Subcutaneous abdominal adipose tissue (tissue), 5 donors: ENCODE measurements around the gene SLC16A7.

ENCODE experiments used
- H3K27ac ChIP-seq: one replicate; pipeline ENCODE4 v1.7.0; 2013; ENCODE audit warnings: low read depth, mild to moderate bottlenecking, inconsistent platforms, low read length, moderate library complexity
- H3K27me3 ChIP-seq, 5 donors: one replicate each; pipeline ENCODE4 v1.7.0; 2013; ENCODE audit warnings: low read length in 5 of 5, inconsistent platforms in 1 of 5; ENCODE audit not compliant: control insufficient read depth in 5 of 5, insufficient read depth in 4 of 5
- H3K36me3 ChIP-seq, 5 donors: one replicate each; pipeline ENCODE4 v1.7.0; 2013; ENCODE audit warnings: low read length in 5 of 5; ENCODE audit not compliant: control insufficient read depth in 5 of 5, insufficient read depth in 5 of 5
- H3K4me1 ChIP-seq, 5 donors: one replicate each; pipeline ENCODE4 v1.7.0; 2013; ENCODE audit warnings: low read length in 5 of 5, mild to moderate bottlenecking in 3 of 5, moderate library complexity in 1 of 5; ENCODE audit not compliant: control insufficient read depth in 5 of 5, insufficient read depth in 5 of 5
- H3K4me3 ChIP-seq, 5 donors: one replicate each; pipeline ENCODE4 v1.7.0; 2013; ENCODE audit warnings: low read length in 5 of 5, low read depth in 1 of 5
- H3K9ac ChIP-seq, 5 donors: one replicate each; pipeline ENCODE4 v1.7.0; 2013; ENCODE audit warnings: low read length in 5 of 5, mild to moderate bottlenecking in 4 of 5, moderate library complexity in 3 of 5
- H3K9me3 ChIP-seq, 5 donors: one replicate each; pipeline ENCODE4 v1.7.0; 2013; ENCODE audit warnings: low read length in 5 of 5; ENCODE audit not compliant: control insufficient read depth in 5 of 5
- donor health status: healthy.
- donor health status: healthy.
- donor health status: healthy.
- donor health status: healthy.
- donor health status: healthy.

The SLC16A7 gene

DNA sequence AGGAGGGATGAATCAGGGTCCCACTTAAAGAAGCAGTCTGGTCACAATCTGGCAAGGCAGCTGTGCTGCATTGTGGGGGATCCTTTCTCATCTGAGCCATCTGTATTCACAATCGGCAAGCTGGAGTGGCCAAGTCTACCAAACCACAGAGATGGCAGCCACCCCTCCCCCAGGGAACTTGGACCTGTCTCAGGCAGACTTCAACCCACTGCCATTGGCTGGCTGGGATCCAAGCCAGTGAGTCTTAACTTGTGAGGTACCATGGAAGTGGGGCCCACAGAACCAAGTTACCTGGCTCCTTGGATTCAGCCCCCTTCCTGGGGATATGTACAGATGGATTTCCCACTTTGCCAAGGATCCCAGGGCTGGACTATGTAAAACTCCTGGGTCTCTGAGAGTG, 196.8 kb downstream of the SLC16A7 start:
- H3K4me3 ChIP-seq = peak overlapping the region in 1 of 5 donors; percentile 13
- peaks cover 2 to 30% (median 20%) of the 10 kb centered on the region in 5 donors for H3K9me3 ChIP-seq
- no peaks in the 10 kb centered on the region for H3K27me3 ChIP-seq
- H3K36me3 ChIP-seq = peaks cover 4 to 21% (median 8%) of the 10 kb centered on the region in 5 donors
- H3K9ac ChIP-seq = no peak overlapping the region
- H3K27ac ChIP-seq = no peak overlapping the region
- no peaks in the 10 kb centered on the region for H3K4me1 ChIP-seq

DNA sequence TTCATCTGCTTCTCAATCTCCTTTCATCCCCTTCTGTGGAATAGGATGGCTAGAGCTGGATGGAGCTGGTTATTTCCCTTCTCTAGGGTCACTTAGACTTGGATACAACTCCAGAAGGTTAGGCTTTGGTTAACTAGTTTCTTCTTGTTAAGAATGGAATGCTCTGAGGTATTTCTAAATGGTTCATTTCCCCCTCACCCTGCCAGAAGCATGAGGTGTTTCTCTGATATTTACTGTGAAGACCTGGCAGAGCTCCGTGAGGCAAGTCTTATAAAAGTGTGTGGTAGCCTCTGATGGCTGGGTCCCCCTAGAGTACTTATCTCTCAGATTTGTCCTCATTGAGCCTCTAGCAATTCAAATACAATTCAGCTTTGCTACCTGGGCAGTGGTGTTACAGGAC, 207.9 kb downstream of the SLC16A7 start:
- Histone ChIP-seq H3K27ac (no peak overlapping the region), H3K9ac (no peak overlapping the region), H3K36me3 (no peaks in the 10 kb centered on the region), H3K4me3 (no peak overlapping the region), H3K4me1 (peaks cover 0 to 8% (median 0%) of the 10 kb centered on the region in 5 donors), H3K9me3 (peaks cover 2 to 31% (median 21%) of the 10 kb centered on the region in 5 donors), H3K27me3 (no peaks in the 10 kb centered on the region)

DNA sequence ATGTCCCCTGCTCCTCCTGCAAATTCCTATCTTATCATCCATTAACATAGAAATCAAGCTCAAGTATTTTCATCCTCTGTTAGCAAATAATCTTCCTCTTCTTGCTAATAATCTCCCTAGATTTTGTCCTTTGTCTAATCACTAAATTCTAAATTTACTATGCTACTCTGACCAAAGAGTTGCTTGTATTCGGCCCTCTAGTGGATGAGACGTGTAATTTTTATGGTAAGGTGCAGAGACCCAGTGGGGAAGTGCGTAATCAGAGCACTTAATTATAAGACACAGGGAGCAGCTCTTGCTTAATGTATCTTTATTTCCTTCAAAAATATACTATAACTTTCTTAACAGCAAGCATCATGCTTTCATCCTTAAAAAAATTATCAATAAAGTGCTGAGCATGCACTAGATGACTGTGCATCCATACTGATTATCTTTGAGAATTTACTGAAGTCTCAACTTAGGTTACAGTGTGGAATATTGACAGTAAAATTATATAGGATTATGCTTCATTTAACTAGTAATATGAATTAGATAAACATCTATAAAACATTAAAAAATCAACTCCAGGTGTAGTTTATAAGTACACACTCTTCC, 212.6 kb downstream of the SLC16A7 start:
- no peaks in the 10 kb centered on the region for H3K27me3 ChIP-seq
- H3K36me3 ChIP-seq = no peaks in the 10 kb centered on the region
- H3K9me3 ChIP-seq = no peaks in the 10 kb centered on the region
- H3K9ac ChIP-seq = no peak overlapping the region
- H3K27ac ChIP-seq = no peak overlapping the region
- no peak overlapping the region for H3K4me3 ChIP-seq
- peaks cover 0 to 8% (median 0%) of the 10 kb centered on the region in 5 donors for H3K4me1 ChIP-seq

- no peak overlapping the region for H3K4me3 ChIP-seq
- H3K4me1 ChIP-seq = peaks cover 0 to 8% (median 0%) of the 10 kb centered on the region in 5 donors
- no peaks in the 10 kb centered on the region for H3K36me3 ChIP-seq
- H3K9me3 ChIP-seq = peaks cover 0 to 1% (median 0%) of the 10 kb centered on the region in 5 donors
- no peaks in the 10 kb centered on the region for H3K27me3 ChIP-seq
- no peak overlapping the region for H3K27ac ChIP-seq
- H3K9ac ChIP-seq = no peak overlapping the region
These were observed 216.2 kb downstream of the SLC16A7 start for GRCh38 chr12:59811991-59812390.

DNA sequence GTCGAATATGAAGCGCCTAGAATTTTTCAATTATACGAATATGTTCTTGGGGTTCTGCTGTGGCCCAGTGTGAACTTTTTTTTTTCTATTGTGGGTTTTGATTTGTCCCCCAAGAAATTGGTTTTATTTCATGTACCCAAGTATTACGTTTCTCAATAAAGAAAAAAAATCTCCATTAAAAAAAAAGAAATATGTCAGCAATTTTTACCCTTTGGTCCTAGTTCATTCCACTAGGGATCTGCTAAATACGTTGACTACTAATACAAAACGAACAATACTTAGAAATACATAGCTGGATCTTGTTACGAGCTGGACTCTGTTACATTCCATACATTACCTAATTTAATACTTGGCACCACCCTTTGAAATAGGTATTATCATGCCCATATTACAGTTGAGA, 216.9 kb downstream of the SLC16A7 start:
- Histone ChIP-seq H3K27ac (no peak overlapping the region), H3K9me3 (peaks cover 0 to 5% (median 0%) of the 10 kb centered on the region in 5 donors), H3K36me3 (no peaks in the 10 kb centered on the region), H3K27me3 (no peaks in the 10 kb centered on the region), H3K4me3 (no peak overlapping the region), H3K9ac (no peak overlapping the region), H3K4me1 (peaks cover 0 to 8% (median 0%) of the 10 kb centered on the region in 5 donors)

DNA sequence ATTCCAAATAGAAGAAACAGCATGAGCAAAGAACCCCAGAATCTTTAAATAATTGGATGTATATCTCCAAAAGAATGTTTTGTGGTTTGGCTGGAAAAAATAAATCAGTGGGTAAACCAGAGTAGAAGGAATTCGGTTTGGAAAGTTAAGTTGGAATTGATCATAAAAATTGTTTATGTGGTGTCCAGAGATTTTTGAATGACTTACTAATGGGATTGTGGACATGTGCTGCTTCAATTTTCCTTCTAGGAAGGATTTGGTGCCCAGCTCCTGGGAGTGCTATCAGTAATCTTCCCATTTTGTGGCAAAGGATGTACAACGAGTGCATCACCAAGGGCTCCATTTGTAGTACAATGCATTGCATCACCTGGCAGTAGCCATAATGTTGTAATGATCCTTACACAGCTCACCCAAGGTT, 224.8 kb downstream of the SLC16A7 start:
- H3K27ac ChIP-seq = no peak overlapping the region
- no peak overlapping the region for H3K4me3 ChIP-seq
- H3K9ac ChIP-seq = no peak overlapping the region
- no peaks in the 10 kb centered on the region for H3K4me1 ChIP-seq
- H3K27me3 ChIP-seq = no peaks in the 10 kb centered on the region
- no peaks in the 10 kb centered on the region for H3K36me3 ChIP-seq
- H3K9me3 ChIP-seq = peaks cover 0 to 6% (median 0%) of the 10 kb centered on the region in 5 donors

- Histone ChIP-seq H3K27ac (no peak overlapping the region), H3K4me3 (no peak overlapping the region)
These were observed 227.7 kb downstream of the SLC16A7 start for GRCh38 chr12:59823567-59823966.

DNA sequence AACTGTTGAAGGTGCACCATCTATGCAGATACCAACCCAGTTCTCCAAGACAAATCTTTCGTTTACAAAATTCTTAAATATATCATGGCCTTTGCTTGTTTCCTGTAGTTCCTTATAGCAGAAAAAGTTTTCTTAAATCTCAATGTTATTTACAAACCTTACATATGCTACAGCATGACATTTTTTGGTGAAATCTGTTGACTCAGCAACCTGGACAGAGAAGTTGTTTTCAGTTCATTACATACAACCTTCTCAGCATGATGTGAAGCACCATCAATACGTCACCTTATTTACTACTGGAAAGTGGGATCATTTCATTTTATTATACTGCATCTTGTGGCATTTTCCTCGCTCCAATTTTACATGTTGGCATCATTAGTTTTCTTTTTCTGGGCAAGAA, 231.9 kb downstream of the SLC16A7 start:
- no peak overlapping the region for H3K27ac ChIP-seq
- no peaks in the 10 kb centered on the region for H3K4me1 ChIP-seq
- no peaks in the 10 kb centered on the region for H3K36me3 ChIP-seq
- no peak overlapping the region for H3K4me3 ChIP-seq
- H3K9me3 ChIP-seq = peaks cover 0 to 3% (median 0%) of the 10 kb centered on the region in 5 donors
- no peaks in the 10 kb centered on the region for H3K27me3 ChIP-seq
- H3K9ac ChIP-seq = no peak overlapping the region

More at GRCh38 chr12:59823567-59823966, 227.7 kb downstream of the SLC16A7 start:
- Histone ChIP-seq H3K4me1 (no peaks in the 10 kb centered on the region), H3K9ac (no peak overlapping the region), H3K27me3 (no peaks in the 10 kb centered on the region), H3K36me3 (no peaks in the 10 kb centered on the region), H3K9me3 (peaks cover 0 to 3% (median 0%) of the 10 kb centered on the region in 5 donors)

GRCh38 chr12:59828521-59828920, 232.7 kb downstream of the SLC16A7 start:
- no peak overlapping the region for H3K27ac ChIP-seq
- no peaks in the 10 kb centered on the region for H3K4me1 ChIP-seq
- no peak overlapping the region for H3K4me3 ChIP-seq
- no peaks in the 10 kb centered on the region for H3K36me3 ChIP-seq
- H3K9ac ChIP-seq = no peak overlapping the region
- H3K9me3 ChIP-seq = peaks cover 0 to 3% (median 0%) of the 10 kb centered on the region in 5 donors
- H3K27me3 ChIP-seq = no peaks in the 10 kb centered on the region

DNA sequence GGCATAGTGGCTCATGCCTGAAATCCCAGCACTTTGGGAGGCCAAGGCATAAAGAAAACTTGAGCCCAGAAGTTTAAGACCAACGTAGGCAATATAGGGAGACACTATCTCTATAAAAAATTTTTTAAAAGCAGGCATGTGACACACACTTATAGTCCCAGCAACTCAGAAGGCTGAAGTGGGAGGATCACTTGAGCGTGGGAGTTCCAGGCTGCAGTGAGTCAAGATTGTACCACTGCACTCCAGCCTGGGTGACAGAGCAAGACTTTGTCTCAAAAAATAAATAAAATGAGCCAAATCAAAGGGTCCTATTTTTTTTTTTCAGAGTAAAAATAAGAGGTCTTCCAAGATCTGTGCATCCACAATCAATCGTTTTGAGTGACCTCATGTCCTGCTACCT, 237.6 kb downstream of the SLC16A7 start:
- Histone ChIP-seq H3K36me3 (no peaks in the 10 kb centered on the region), H3K27ac (no peak overlapping the region)

More for the DNA sequence above, 237.6 kb downstream of the SLC16A7 start:
- H3K4me3 ChIP-seq = no peak overlapping the region
- no peaks in the 10 kb centered on the region for H3K9me3 ChIP-seq
- H3K9ac ChIP-seq = no peak overlapping the region
- H3K4me1 ChIP-seq = no peaks in the 10 kb centered on the region
- no peaks in the 10 kb centered on the region for H3K27me3 ChIP-seq
